H9 (cell line): ENCODE data around the gene PRR23E. TPM values are rescaled to one million over a fixed set of nuclear protein-coding genes. Genes with fewer than 3 reads are reported as not detected.

ENCODE experiments used
- DNase-seq: peaks from one replicate; pipeline ENCODE4 v3.0.0-alpha.2; 2017
- H2AFZ ChIP-seq: one replicate; pipeline ENCODE4 v1.6.1; 2013; ENCODE audit warnings: mild to moderate bottlenecking, low read length, control low read depth, moderate library complexity
- H2AK5ac ChIP-seq: 2 replicates; pipeline ENCODE4 v1.6.1; 2013; ENCODE audit warnings: low read length, control low read depth, mixed read lengths; ENCODE audit not compliant: insufficient read length
- H2BK120ac ChIP-seq: one replicate; pipeline ENCODE4 v1.6.1; 2013; ENCODE audit warnings: low read depth, mild to moderate bottlenecking, low read length, control low read depth, inconsistent platforms; ENCODE audit not compliant: poor library complexity, severe bottlenecking
- H2BK12ac ChIP-seq: 2 replicates; pipeline ENCODE4 v1.6.1; 2013; ENCODE audit warnings: low read length, control low read depth, mixed read lengths, low read depth; ENCODE audit not compliant: insufficient read length
- H2BK15ac ChIP-seq: 2 replicates; pipeline ENCODE4 v1.6.1; 2013; ENCODE audit warnings: low read depth, low read length, control low read depth
- H2BK20ac ChIP-seq: one replicate; pipeline ENCODE4 v1.6.1; 2013; ENCODE audit warnings: low read depth, mild to moderate bottlenecking, low read length, control low read depth, inconsistent platforms; ENCODE audit not compliant: poor library complexity, severe bottlenecking
- H2BK5ac ChIP-seq: 2 replicates; pipeline ENCODE4 v1.6.1; 2013; ENCODE audit warnings: low read length, control low read depth, mixed read lengths; ENCODE audit not compliant: insufficient read length
- H3K14ac ChIP-seq: 2 replicates; pipeline ENCODE4 v1.6.1; 2013; ENCODE audit warnings: low read length, control low read depth; ENCODE audit not compliant: insufficient read depth
- H3K18ac ChIP-seq: 2 replicates; pipeline ENCODE4 v1.6.1; 2013; ENCODE audit warnings: low read depth, mild to moderate bottlenecking, mixed read lengths, low read length, control low read depth; ENCODE audit not compliant: insufficient read length
- H3K23ac ChIP-seq: 2 replicates; pipeline ENCODE4 v1.6.1; 2013; ENCODE audit warnings: low read length, control low read depth, mixed read lengths, low read depth; ENCODE audit not compliant: insufficient read length
- H3K23me2 ChIP-seq: 2 replicates; pipeline ENCODE4 v1.6.1; 2013; ENCODE audit warnings: low read depth, mild to moderate bottlenecking, mixed read lengths, low read length, control low read depth; ENCODE audit not compliant: insufficient read length, poor library complexity, severe bottlenecking
- H3K27ac ChIP-seq: 2 replicates; pipeline ENCODE4 v1.5.1; 2013; ENCODE audit warnings: low read length, control low read depth, mixed read lengths, low read depth; ENCODE audit not compliant: insufficient read length
- H3K27me3 ChIP-seq: 2 replicates; pipeline ENCODE4 v1.6.1; 2013; ENCODE audit warnings: low read length, control low read depth, inconsistent platforms; ENCODE audit not compliant: insufficient read depth
- H3K4ac ChIP-seq: 2 replicates; pipeline ENCODE4 v1.6.1; 2013; ENCODE audit warnings: low read depth, mild to moderate bottlenecking, control low read depth, inconsistent platforms, low read length, moderate library complexity
- H3K4me1 ChIP-seq: 2 replicates; pipeline ENCODE4 v1.6.1; 2013; ENCODE audit warnings: low read length, control low read depth, inconsistent platforms; ENCODE audit not compliant: insufficient read depth
- H3K4me2 ChIP-seq: 2 replicates; pipeline ENCODE4 v1.6.1; 2013; ENCODE audit warnings: low read length, control low read depth, mixed read lengths; ENCODE audit not compliant: insufficient read length, insufficient read depth
- H3K56ac ChIP-seq: 2 replicates; pipeline ENCODE4 v1.6.1; 2013; ENCODE audit warnings: low read depth, mild to moderate bottlenecking, mixed read lengths, low read length, control low read depth; ENCODE audit not compliant: insufficient read length
- H3K79me1 ChIP-seq: 2 replicates; pipeline ENCODE4 v1.6.1; 2013; ENCODE audit warnings: low read depth, mild to moderate bottlenecking, moderate library complexity, low read length, control low read depth, inconsistent platforms; ENCODE audit not compliant: insufficient read depth, poor library complexity, severe bottlenecking
- H3K79me2 ChIP-seq: 2 replicates; pipeline ENCODE4 v1.6.1; 2013; ENCODE audit warnings: low read length, control low read depth, inconsistent platforms; ENCODE audit not compliant: insufficient read depth
- H3K9ac ChIP-seq: 2 replicates; pipeline ENCODE4 v1.6.1; 2013; ENCODE audit warnings: low read length, control low read depth, mixed read lengths; ENCODE audit not compliant: insufficient read length; ENCODE audit errors: extremely low read depth
- H3K9me3 ChIP-seq: one replicate; pipeline ENCODE4 v1.6.1; 2013; ENCODE audit warnings: low read depth, low read length, inconsistent platforms; ENCODE audit not compliant: control insufficient read depth
- H3T11ph ChIP-seq: one replicate; pipeline ENCODE4 v1.6.1; 2013; ENCODE audit warnings: mild to moderate bottlenecking, low read length, control low read depth, inconsistent platforms
- H4K20me1 ChIP-seq: one replicate; pipeline ENCODE4 v1.6.1; 2013; ENCODE audit not compliant: control insufficient read depth, insufficient read length, insufficient read depth
- H4K5ac ChIP-seq: 2 replicates; pipeline ENCODE4 v1.6.1; 2013; ENCODE audit warnings: low read depth, mild to moderate bottlenecking, mixed read lengths, low read length, control low read depth; ENCODE audit not compliant: insufficient read length
- H4K8ac ChIP-seq: replicated peaks from 2 replicates; pipeline ENCODE4 v1.6.1; 2013; ENCODE audit warnings: low read length, control low read depth, mixed read lengths, low read depth; ENCODE audit not compliant: insufficient read length
- H4K91ac ChIP-seq: 2 replicates; pipeline ENCODE4 v1.6.1; 2013; ENCODE audit warnings: low read depth, mild to moderate bottlenecking, moderate library complexity, mixed read lengths, low read length, control low read depth; ENCODE audit not compliant: insufficient read length
- H3K27ac Mint-ChIP-seq, 3 experiments: 2 replicates in 2 of 3; 3 replicates in 1 of 3; pipeline ENCODE4 v1.8.0; 2020 to 2021; ENCODE audit warnings: mixed read lengths in 3 of 3, mild to moderate bottlenecking in 1 of 3, moderate library complexity in 1 of 3
- H3K27me3 Mint-ChIP-seq: 2 replicates; pipeline ENCODE4 v1.8.0; 2021; ENCODE audit warnings: low read depth, mild to moderate bottlenecking, moderate library complexity, mixed read lengths
- H3K36me3 Mint-ChIP-seq, 3 experiments: 2 replicates in 2 of 3; 3 replicates in 1 of 3; pipeline ENCODE4 v1.8.0; 2020 to 2021; ENCODE audit warnings: low read depth in 3 of 3, mixed read lengths in 3 of 3; ENCODE audit not compliant: insufficient read depth in 1 of 3
- H3K4me1 Mint-ChIP-seq, 2 experiments: 2 replicates each; pipeline ENCODE4 v1.8.0; 2020; ENCODE audit warnings: mixed read lengths in 2 of 2
- H3K4me3 Mint-ChIP-seq, 2 experiments: 2 replicates in 1 of 2; 3 replicates in 1 of 2; pipeline ENCODE4 v1.8.0; 2020 to 2021; ENCODE audit warnings: mild to moderate bottlenecking in 2 of 2, mixed read lengths in 2 of 2, moderate library complexity in 1 of 2
- H3K9me3 Mint-ChIP-seq, 2 experiments: 2 replicates in 1 of 2; 3 replicates in 1 of 2; pipeline ENCODE4 v1.8.0; 2020; ENCODE audit warnings: mild to moderate bottlenecking in 2 of 2, mixed read lengths in 2 of 2, moderate library complexity in 1 of 2
- CTCF ChIP-seq: fragments of 200-600 bp; sonication (generic); conservative IDR thresholded peaks from 3 replicates; pipeline ENCODE4 v1.8.0; 2021; ENCODE audit warnings: antibody characterized with exemption, mild to moderate bottlenecking
- WGBS: extraction: QIAGEN DNeasy Blood & Tissue Kit; methylation state at CpG from one replicate; pipeline ENCODE4 v1.1.7; 2013; ENCODE audit warnings: missing lambda C conversion rate, low lambda C conversion rate, mixed read lengths; ENCODE audit not compliant: insufficient read length; ENCODE audit errors: extremely low coverage; 5-methylcytosine and 5-hydroxymethylcytosine counted together
- total RNA-seq: library from RNA; stranded (reverse); gene quantifications from 2 replicates; pipeline ENCODE4 v1.2.1, GENCODE V29; 2021

PRR23E gene
- total RNA-seq, 1 experiment from 2014 or later, result not detected

- Histone ChIP-seq H2BK15ac (no peak overlapping the region), H3K4me2 (no peak overlapping the region), H3K23me2 (no peaks in the 10 kb centered on the region), H2BK120ac (no peak overlapping the region), H4K5ac (no peak overlapping the region), H2BK12ac (no peak overlapping the region), H3K9me3 (no peaks in the 10 kb centered on the region), H4K20me1 (no peaks in the 10 kb centered on the region), H3K56ac (no peak overlapping the region), H3K27ac (no peak overlapping the region), H2AFZ (no peak overlapping the region), H3K18ac (no peak overlapping the region), H2BK5ac (no peak overlapping the region), H3K9ac (no peak overlapping the region), H4K8ac (no peak overlapping the region), H3K4ac (no peak overlapping the region), H2AK5ac (no peak overlapping the region), H4K91ac (no peak overlapping the region), H3K4me1 (no peaks in the 10 kb centered on the region), H3K14ac (no peak overlapping the region), H3K79me2 (no peaks in the 10 kb centered on the region), H3K23ac (no peak overlapping the region), H2BK20ac (no peak overlapping the region), H3T11ph (no peak overlapping the region), H3K79me1 (no peaks in the 10 kb centered on the region), H3K27me3 (no peaks in the 10 kb centered on the region)
- Mint-ChIP-seq H3K27me3 (peaks cover 2% of the 10 kb centered on the region; the same call in 1 of the 2 replicates), H3K27ac (no peak overlapping the region; a peak in 1 of 7 replicates), H3K4me3 (no peak overlapping the region), H3K9me3 (no peaks in the 10 kb centered on the region), H3K4me1 (no peaks in the 10 kb centered on the region), H3K36me3 (peaks cover 0 to 2% (median 0%) of the 10 kb centered on the region in 3 experiments; a peak in 1 of 7 replicates)
- no peak for DNase-seq
- TF ChIP-seq CTCF, result no peak
- WGBS, result no CpG with 5 or more reads among the region's 6 CpGs
Observed at GRCh38 chr3:127149621-127150310, 43.2 kb upstream of the PRR23E start.
